ENCODE data around the gene UBL4A. TPM values are rescaled to one million over a fixed set of nuclear protein-coding genes. Genes with fewer than 3 reads are reported as not detected.

UBL4A gene
- total and polyA plus RNA-seq, 3 experiments from 2014 or later, result 55.3 to 64.3 (median 58.9) TPM

- Mint-ChIP-seq H3K9me3 (no peaks in the 10 kb centered on the region), H3K4me3 (peak overlapping the region in 1 of 7 donors; percentile 61), H3K36me3 (peaks cover 0 to 57% (median 0%) of the 10 kb centered on the region in 3 donors), H3K27me3 (peaks cover 0 to 16% of the 10 kb centered on the region in 2 donors), H3K27ac (peak overlapping the region in 2 of 8 donors; percentile 33 to 64), H3K4me1 (peaks cover 20 to 32% (median 24%) of the 10 kb centered on the region in 3 donors)
- Histone ChIP-seq H3K4me1 (ENCODE audit: insufficient read depth, low read length) (peaks cover 19% of the 10 kb centered on the region), H3K9me3 (ENCODE audit: low read length) (no peaks in the 10 kb centered on the region), H3K27me3 (ENCODE audit: insufficient read depth, low read length, poor library complexity, severe bottlenecking) (no peaks in the 10 kb centered on the region), H3K36me3 (ENCODE audit: insufficient read depth, low read length) (no peaks in the 10 kb centered on the region), H3K4me3 (ENCODE audit: low read length) (no peak overlapping the region), H3K27ac (ENCODE audit: low read depth, low read length) (no peak overlapping the region)
- ChIA-PET POLR2A (interaction anchor here (1.2 kb wide), 1 partner anchor 22 kb away, joined by 3 read pairs; no protein-coding TSS in a partner anchor), CTCF (no interaction called here)
- no peak for DNase-seq
Measured at GRCh38 chrX:154434394-154435168, 51.8 kb downstream of the UBL4A start.

Other genes starting within 250 kb of the UBL4A start
- not detected for gene OPN1MW3, start 229.0 kb downstream of the UBL4A start, total RNA-seq
- not detected for gene OPN1MW3, start 229.0 kb downstream of the UBL4A start, polyA plus RNA-seq
- gene TEX28, start 191.5 kb downstream of the UBL4A start, total RNA-seq, result not detected
- not detected for gene TEX28, start 191.5 kb downstream of the UBL4A start, polyA plus RNA-seq
- gene TKTL1, start 190.8 kb downstream of the UBL4A start, total RNA-seq, result under 1 TPM in 1 of 2 experiments, not detected in 1; 0.18 TPM
- 8.7 TPM for gene TKTL1, start 190.8 kb downstream of the UBL4A start, polyA plus RNA-seq
- gene FLNA, start 112.0 kb downstream of the UBL4A start, total RNA-seq, result 1,000 to 10,000 TPM; 1,299 to 1,356 TPM
- gene FLNA, start 112.0 kb downstream of the UBL4A start, polyA plus RNA-seq, result 799 TPM
- 100 to 1,000 TPM; 107 to 119 TPM for gene EMD, start 107.3 kb downstream of the UBL4A start, total RNA-seq
- 37.2 TPM for gene EMD, start 107.3 kb downstream of the UBL4A start, polyA plus RNA-seq
- gene RPL10, start 88.2 kb downstream of the UBL4A start, total RNA-seq, result 1,000 to 10,000 TPM; 3,198 to 3,218 TPM
- 4,855 TPM for gene RPL10, start 88.2 kb downstream of the UBL4A start, polyA plus RNA-seq
- gene DNASE1L1, start 77.4 kb downstream of the UBL4A start, total RNA-seq, result 10 to 100 TPM in 1 of 2 experiments, 1 to 10 TPM in 1; 9.8 to 10.1 TPM
- 19.1 TPM for gene DNASE1L1, start 77.4 kb downstream of the UBL4A start, polyA plus RNA-seq
- 10 to 100 TPM; 51.9 to 52.3 TPM for gene TAFAZZIN, start 75.1 kb downstream of the UBL4A start, total RNA-seq
- gene TAFAZZIN, start 75.1 kb downstream of the UBL4A start, polyA plus RNA-seq, result 41.4 TPM
- gene ATP6AP1, start 57.9 kb downstream of the UBL4A start, total RNA-seq, result 10 to 100 TPM; 43.0 to 43.2 TPM
- 129 TPM for gene ATP6AP1, start 57.9 kb downstream of the UBL4A start, polyA plus RNA-seq
- 100 to 1,000 TPM; 107 to 113 TPM for gene GDI1, start 49.5 kb downstream of the UBL4A start, total RNA-seq
- 49.1 TPM for gene GDI1, start 49.5 kb downstream of the UBL4A start, polyA plus RNA-seq
- 10 to 100 TPM; 79.5 to 81.3 TPM for gene FAM50A, start 42.5 kb downstream of the UBL4A start, total RNA-seq
- 59.6 TPM for gene FAM50A, start 42.5 kb downstream of the UBL4A start, polyA plus RNA-seq
- gene PLXNA3, start 28.3 kb downstream of the UBL4A start, total RNA-seq, result 10 to 100 TPM; 34.1 to 39.2 TPM
- gene PLXNA3, start 28.3 kb downstream of the UBL4A start, polyA plus RNA-seq, result 0.79 TPM
- gene LAGE3, start 7.3 kb downstream of the UBL4A start, total RNA-seq, result 10 to 100 TPM; 72.5 to 74.6 TPM
- gene LAGE3, start 7.3 kb downstream of the UBL4A start, polyA plus RNA-seq, result 51.2 TPM
- 10 to 100 TPM; 40.8 to 45.7 TPM for gene SLC10A3, start 4.0 kb upstream of the UBL4A start, total RNA-seq
- 81.0 TPM for gene SLC10A3, start 4.0 kb upstream of the UBL4A start, polyA plus RNA-seq
- 10 to 100 TPM; 28.4 to 29.4 TPM for gene FAM3A, start 29.6 kb upstream of the UBL4A start, total RNA-seq
- gene FAM3A, start 29.6 kb upstream of the UBL4A start, polyA plus RNA-seq, result 29.6 TPM
- gene G6PD, start 60.2 kb upstream of the UBL4A start, total RNA-seq, result 100 to 1,000 TPM; 108 to 116 TPM
- 10.7 TPM for gene G6PD, start 60.2 kb upstream of the UBL4A start, polyA plus RNA-seq
- 10 to 100 TPM; 33.9 to 35.4 TPM for gene IKBKG, start 61.0 kb upstream of the UBL4A start, total RNA-seq
- 34.8 TPM for gene IKBKG, start 61.0 kb upstream of the UBL4A start, polyA plus RNA-seq
- gene CTAG1A, start 98.5 kb upstream of the UBL4A start, total RNA-seq, result not detected
- gene CTAG1A, start 98.5 kb upstream of the UBL4A start, polyA plus RNA-seq, result not detected
- gene CTAG1B, start 132.7 kb upstream of the UBL4A start, total RNA-seq, result not detected
- not detected for gene CTAG1B, start 132.7 kb upstream of the UBL4A start, polyA plus RNA-seq
- gene CTAG2, start 167.0 kb upstream of the UBL4A start, total RNA-seq, result 10 to 100 TPM; 44.1 to 47.3 TPM
- not detected for gene CTAG2, start 167.0 kb upstream of the UBL4A start, polyA plus RNA-seq